ENCODE results near the gene CIAO2B.
"Not testable (repeated sequence)": the region's sequence is repeated elsewhere in the genome, so short reads cannot be mapped to it uniquely, and the experiment has no call there.

Gene CIAO2B

GRCh38 chr16:66934138-66934838, at the start of gene CIAO2B:
Gene CIAO2B (minus strand): TSS chr16:66934402. CDS start chr16:66934364, 38 bp downstream.
- no peak for FAIRE-seq

DNA sequence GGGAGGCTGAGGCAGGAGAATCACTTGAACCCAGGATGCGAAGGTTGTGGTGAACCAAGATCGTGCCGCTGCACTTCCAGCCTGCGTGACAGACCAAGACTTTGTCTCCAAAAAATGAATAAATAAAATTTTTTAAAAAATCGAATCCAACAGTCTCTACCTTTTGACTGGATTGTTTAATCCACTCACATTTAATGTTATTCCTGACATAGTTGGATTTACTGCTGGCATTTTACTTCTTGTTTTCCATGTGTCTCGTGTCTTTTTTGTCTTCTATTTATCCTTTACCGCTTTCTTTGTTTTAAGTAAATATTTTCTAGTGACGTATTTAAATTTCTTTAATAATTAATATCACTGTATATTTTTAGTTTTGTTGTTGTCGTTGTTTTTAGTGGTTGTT, 48.8 kb upstream of the CIAO2B start:
- no peak for FAIRE-seq

- FAIRE-seq: no peak
Measured at GRCh38 chr16:66979011-66979717, 45.0 kb upstream of the CIAO2B start.

GRCh38 chr16:66977341-66978113, 43.3 kb upstream of the CIAO2B start:
- no peak for FAIRE-seq

GRCh38 chr16:66976746-66977145, 42.5 kb upstream of the CIAO2B start:
- FAIRE-seq: no peak

DNA sequence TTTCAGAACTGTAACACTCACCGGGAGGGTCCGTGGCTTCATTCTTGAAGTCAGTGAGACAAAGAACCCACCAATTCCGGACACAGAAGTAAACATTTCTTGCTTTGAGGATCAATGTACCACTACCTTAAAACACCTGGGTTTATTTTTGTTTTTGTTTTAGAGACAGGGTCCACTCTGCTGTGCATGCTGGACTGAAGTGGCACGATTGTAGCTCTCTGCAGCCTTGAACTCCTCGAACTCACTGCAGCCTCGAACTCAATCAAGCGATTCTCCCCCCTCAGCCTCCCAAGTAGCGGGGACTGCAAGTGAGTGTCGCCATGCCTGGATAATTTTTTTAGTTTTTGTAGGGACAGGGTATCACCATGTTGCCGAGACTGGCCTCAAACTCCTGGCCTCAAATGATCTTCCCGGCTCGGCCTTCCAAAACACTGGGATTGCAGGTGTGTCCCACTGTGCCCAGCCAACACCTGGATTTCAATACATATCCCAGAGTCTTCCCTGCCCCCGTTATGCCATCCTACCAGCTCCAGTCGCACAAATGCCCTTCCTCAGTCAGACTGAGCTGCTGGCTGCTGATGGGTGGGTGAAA, 41.2 kb upstream of the CIAO2B start:
- no peak for FAIRE-seq

DNA sequence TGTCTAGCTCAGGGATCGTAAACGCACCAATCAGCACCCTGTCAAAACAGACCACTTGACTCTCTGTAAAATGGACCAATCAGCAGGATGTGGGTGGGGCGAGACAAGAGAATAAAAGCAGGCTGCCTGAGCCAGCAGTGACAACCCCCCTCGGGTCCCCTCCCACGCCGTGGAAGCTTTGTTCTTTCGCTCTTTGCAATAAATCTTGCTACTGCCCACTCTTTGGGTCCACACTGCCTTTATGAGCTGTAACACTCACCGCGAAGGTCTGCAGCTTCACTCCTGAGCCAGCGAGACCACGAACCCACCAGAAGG, 40.7 kb upstream of the CIAO2B start:
- not testable (repeated sequence) for FAIRE-seq

- not testable (repeated sequence) for FAIRE-seq
Measured at GRCh38 chr16:66974156-66974931, 40.1 kb upstream of the CIAO2B start.

DNA sequence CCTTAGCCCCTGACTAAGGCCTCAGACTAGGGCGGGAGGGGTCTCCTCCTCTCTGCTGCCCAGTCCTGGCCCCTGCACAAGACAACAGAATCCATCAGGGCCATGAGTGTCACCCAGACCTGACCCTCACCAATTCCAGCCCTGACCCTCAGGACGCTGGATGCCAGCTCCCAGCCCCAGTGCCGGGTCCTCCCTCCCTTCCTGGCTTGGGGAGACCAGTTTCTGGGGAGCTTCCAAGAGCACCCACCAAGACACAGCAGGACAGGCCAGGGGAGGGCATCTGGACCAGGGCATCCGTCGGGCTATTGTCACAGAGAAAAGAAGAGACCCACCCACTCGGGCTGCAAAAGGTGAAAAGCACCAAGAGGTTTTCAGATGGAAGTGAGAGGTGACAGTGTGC, 39.5 kb upstream of the CIAO2B start:
- no peak for FAIRE-seq

- no peak for FAIRE-seq
Measured at GRCh38 chr16:66972983-66973382, 38.8 kb upstream of the CIAO2B start.

DNA sequence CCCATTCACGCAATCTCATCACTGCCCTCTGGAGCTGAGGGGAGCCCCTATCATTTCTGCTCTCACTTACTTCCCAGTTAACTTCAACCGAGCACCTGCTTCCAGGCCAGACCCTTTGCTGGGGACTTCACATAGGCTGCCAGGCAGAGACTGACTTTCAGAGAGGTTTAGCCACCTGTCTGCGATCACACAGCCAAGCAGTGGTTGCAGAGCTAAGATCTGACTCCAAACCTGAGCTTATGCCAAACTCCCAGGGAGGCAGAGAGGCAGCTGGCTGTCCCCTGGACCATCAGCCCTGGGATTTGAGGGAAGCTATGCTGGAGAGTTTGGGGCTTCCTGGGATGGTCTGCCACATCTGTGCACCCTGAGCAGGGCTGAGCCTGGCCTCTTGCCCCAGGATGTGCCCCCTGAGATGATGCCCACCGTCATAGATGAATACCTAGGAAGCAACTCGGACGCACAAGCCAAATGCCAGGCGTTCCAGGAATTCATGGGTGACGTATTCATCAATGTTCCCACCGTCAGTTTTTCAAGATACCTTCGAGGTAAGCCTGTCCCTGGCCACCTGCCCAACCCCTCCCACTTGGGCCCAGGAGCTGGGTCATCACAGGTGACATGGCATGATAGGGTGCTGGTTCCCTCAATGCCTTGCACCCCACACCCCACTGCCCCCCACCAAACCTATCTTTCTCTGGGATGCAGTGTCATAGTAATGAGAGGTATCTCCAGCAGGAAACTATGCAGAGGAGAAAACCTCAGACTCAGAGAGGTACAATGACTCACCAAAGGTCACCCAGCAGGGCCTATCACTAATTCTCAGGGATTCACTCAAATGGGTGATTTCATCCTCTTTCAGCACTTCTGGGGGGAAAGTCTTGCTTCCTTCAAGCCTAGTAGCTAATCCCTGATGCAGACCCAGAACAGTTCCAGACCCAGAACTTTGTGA, 36.8 kb upstream of the CIAO2B start:
- no peak for FAIRE-seq

- FAIRE-seq: no peak
Measured at GRCh38 chr16:66968847-66969246, 34.6 kb upstream of the CIAO2B start.

GRCh38 chr16:66964049-66964448, 29.8 kb upstream of the CIAO2B start:
- FAIRE-seq: no peak

DNA sequence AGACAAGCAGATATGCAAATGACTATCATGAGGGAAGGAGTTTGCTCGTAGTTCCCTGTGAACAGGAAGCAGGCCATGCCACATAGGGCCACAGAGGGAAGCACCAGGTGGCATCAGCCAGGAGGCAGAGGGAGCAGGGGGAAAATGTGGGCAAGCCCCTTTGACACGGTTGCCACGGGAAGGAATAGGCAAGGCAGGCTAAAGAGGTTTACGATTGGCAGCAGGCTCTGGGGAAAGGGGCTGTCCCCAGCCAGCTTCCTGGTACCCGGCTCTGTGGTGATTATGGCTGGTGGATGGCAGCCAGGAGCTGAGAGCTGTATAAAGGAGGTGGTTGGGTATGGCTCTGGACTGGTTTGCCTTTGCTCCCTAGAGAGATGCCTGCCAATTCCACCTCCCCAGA, 27.7 kb upstream of the CIAO2B start:
- FAIRE-seq: no peak

GRCh38 chr16:66961065-66961744, 27.0 kb upstream of the CIAO2B start, which contains the start of gene CES3:
Gene CES3 (plus strand): TSS chr16:66961266. CDS start chr16:66961308, 42 bp downstream.
- FAIRE-seq: no peak

DNA sequence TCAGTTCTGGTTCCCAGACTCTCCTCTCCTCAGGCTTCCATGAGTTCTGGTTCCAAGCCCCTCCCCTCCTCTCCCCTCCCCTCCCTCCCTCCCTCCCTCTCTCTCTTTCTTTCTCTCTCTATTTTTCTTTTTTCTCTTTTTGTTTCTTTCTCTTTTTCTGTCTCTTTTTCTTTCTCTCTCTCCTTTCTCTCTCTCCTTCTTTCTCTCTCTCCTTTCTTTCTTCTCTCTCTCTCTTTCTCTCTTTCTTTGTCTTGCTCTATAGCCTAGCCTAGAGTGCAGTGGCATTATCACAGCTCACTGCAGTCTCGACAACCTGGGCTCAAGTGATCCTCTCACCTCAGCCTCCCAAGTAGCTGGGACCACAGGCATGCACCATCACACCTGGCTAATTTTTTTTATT, 26.1 kb upstream of the CIAO2B start:
- FAIRE-seq: no peak

GRCh38 chr16:66959704-66960161, 25.5 kb upstream of the CIAO2B start:
- no peak for FAIRE-seq

DNA sequence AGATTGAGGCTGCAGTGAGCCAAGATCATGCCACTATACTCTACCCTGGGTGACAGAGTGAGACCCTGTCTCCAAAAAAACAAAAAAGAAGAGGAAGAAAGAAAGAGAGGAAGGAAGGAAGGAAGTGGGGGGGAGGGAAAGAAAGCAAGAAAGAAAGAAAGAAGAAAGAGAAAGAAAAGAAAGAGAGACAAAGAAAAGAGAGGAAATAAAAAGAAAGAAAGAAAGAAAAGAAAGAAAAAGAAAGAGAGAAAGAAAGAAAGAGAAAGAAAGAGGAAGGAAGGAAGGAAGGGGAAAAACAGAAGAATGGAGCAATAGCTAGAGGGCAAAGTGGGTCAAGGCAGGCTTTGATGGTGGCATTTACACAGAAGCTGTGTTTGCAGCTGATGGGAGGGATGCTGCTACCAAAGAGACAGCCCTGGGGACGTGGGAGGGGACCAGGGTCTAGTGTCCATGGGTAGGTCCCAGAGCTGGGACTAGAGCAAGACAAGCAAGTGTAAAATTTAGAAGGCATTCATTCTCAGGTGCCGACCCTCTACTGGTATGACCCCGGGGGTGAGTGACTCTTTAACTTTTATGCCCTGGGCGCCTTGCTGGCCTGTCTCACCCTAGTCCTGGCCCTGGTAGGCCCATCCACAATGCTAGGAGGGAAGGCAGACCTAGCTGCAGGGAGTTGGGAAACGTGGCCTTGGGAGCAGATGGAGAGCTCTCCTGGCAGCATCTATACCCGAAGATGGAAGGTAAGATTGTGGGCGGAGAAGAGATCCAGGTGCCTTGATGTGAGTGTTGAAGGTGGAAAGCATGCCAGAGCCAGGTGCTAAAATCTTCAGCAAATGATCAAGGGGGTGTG, 24.9 kb upstream of the CIAO2B start:
- FAIRE-seq: no peak

- FAIRE-seq: not testable (repeated sequence)
Measured at GRCh38 chr16:66956154-66956457, 21.9 kb upstream of the CIAO2B start.
